ENCODE results near the gene SYTL1. TPM values are rescaled to one million over a fixed set of nuclear protein-coding genes. Genes with fewer than 3 reads are reported as not detected.

Gene SYTL1
- total RNA-seq = 1.9 TPM
- long read RNA-seq, transcript SYTL1-210 (15 exons, 1,878 nt) = major isoform, 6 of 15 reads
- long read RNA-seq, partial matches to known transcripts = 1 of 15 reads
- long read RNA-seq, other reads (novel, unspliced or antisense) = 8 of 15 reads

DNA sequence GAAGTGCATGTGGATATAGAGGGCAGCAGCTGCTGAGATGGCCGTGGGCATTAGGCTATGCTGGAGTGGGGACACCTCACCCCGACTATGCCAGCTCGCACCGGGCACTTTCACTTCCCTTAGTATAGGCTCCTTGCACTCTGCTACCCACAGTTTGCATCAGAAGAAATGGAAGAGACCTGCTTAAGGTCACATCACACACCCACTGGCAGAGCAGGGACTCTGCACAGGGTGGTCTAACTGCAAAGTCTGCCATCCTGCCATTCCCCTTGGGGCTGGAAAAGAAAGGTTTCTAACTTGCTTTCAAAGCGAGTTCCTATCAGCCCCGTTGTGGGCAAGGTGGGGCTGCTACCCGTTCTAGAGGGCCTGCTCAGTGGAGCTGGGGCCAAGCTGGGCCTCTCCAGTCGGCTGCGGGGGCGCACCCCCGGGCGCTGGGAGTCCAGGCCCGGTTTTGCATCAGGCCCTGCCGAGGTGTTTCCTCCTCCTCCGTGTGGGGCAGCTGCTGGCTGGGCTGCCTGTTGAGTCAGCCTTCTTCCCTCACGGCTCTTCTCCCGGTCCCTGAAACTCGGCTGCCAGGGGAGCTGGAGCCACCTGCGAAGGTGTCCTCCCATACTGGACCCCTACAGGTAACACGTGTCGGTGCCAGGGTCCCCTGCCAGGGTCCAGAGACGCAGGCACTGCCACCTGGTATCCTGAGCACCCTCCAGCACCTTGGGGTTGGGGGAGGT is at the start of gene SYTL1:
Gene SYTL1, plus strand, starts transcription at position 498 of the 728 bp plus-strand sequence. CDS start 3,313 bp downstream, outside the sequence.
- DNase-seq (ENCODE audit: low spot score) = no peak

DNA sequence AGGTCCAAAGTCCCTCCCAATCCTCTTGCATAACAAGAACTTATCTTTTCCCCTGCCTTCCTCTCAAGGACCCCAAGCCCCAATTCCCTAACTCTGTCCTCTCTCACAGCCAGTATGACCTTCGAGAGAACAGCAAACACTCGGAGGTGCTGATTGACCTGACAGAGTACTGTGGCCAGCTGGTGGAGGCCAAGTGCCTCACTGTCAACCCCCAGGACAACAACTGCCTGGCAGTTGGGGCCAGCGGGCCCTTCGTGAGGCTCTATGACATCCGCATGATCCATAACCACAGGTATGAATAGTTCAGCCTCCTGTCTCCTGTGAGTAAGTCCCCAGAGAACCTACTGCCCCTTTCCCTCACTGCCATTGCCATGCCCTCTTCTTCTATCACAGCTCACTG is 49.7 kb upstream of the SYTL1 start:
- DNase-seq (ENCODE audit: low spot score) = no peak

- DNase-seq (ENCODE audit: low spot score) = peak; percentile 65
Observed at GRCh38 chr1:27293915-27294314, 47.9 kb upstream of the SYTL1 start.

DNA sequence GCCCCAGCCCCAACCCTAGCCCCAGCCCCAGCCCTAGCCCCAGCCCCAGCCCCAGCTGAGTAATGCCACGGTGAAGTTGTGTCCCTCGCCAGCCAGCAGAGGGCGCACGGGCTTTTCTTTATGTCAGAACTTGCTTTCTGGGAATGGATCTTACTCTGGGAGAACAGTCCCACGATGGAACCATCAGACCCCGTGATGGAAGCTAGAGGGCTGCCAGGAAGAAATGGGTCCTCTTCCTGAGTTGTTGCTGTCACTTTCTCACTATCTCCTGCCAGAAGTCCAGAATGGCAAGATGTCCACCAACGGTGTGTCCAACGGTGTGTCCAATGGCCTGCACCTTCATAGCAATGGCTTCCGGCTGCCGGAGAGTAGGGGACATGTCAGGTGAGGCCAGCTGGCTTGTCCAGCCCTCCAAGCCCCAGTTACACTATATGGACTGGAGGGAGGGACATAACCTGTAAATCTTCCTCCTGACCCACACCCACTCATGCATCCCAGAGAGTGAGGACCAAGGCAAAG is 45.0 kb upstream of the SYTL1 start:
- peak; percentile 91 for DNase-seq (ENCODE audit: low spot score)

DNA sequence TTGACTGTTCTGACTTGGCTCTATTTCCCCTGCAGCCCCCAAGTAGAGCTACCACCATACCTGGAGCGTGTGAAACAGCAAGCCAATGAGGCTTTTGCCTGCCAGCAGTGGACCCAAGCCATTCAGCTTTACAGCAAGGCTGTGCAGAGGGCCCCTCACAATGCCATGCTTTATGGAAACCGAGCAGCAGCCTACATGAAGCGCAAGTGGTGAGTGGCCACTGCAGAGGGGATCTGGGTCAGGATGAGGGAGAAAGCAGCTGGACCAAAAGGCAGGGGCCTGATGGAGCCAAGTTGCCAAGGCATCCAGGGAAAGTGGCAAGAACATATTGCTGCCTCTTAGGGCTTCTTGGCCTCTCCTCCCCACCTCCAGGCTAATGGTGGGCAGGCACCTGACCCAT is 43.9 kb upstream of the SYTL1 start:
- peak; percentile 65 for DNase-seq (ENCODE audit: low spot score)

GRCh38 chr1:27298632-27299384 is 43.0 kb upstream of the SYTL1 start:
- DNase-seq (ENCODE audit: low spot score) = peak; percentile 47

- DNase-seq (ENCODE audit: low spot score) = peak; percentile 88
Observed at GRCh38 chr1:27299385-27300271, 42.2 kb upstream of the SYTL1 start.

- peak; percentile 92 for DNase-seq (ENCODE audit: low spot score)
Observed at GRCh38 chr1:27300341-27301051, 41.3 kb upstream of the SYTL1 start.

- DNase-seq (ENCODE audit: low spot score) = no peak
Observed at GRCh38 chr1:27301052-27301422, 40.8 kb upstream of the SYTL1 start.

- DNase-seq (ENCODE audit: low spot score) = peak; percentile 62
Observed at GRCh38 chr1:27301582-27302199, 40.1 kb upstream of the SYTL1 start.

DNA sequence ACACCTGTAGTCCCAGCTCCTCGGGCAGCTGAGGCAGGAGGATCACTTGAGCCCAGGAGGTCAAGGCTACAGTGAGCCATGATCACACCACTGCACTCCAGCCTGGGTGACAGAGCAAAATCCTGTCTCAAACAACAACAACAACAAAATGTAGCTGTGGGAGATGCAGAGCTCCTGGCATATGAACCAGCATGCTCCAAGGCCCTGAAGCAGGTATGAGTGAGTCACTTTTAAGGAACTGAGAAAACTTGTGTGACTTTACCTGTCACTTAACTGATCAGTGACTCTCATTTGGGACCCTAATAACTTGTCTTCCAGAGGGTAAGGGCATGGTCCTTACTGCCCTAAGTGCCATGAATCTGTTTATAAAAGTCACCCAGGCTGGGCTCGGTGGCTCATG is 39.2 kb upstream of the SYTL1 start:
- no peak for DNase-seq (ENCODE audit: low spot score)

- no peak for DNase-seq (ENCODE audit: low spot score)
Observed at GRCh38 chr1:27303509-27303908, 38.3 kb upstream of the SYTL1 start.

GRCh38 chr1:27306071-27306470 is 35.8 kb upstream of the SYTL1 start:
- no peak for DNase-seq (ENCODE audit: low spot score)

DNA sequence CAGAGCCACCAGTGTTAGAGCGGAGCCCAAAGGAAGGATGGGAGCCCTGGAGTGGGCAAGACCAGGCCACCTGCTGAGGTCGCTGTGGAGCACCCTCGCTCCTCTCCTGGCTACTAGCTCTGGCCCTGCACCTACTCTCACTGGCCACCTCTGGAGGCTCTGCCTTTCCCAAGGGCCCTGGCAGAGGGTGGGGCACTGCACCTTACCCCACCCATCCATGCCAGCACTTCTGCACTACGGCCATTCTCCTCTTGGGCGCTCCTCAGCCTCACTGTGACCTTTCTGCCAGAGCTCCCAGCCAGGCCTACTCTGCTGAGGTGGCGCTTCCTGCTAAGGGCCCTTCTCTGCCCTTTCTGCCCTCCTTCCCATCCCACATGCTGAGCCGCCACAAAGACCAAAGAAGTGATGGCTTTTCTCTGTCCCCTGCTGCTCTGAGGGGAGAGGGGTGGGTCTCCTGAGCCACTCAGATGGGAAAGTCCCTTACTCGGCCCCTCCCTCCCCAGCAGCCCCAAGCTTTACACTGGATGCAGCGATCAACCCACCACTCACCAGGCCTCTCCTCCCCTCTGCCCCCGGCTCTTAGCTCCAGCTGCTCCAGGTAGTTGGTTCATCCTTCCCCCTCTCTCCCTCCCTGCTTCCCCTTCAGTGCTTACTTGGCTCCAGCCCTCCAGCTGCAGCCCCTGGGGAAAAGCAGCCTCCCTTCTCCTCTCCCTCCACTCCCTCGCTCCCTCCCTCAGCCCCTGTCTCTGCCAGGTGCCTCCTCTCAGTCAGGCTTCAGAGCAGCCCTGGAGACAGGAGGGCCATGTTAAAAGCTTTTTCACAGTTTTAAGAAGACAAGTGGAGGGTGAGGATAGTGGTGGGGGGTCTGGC is 34.7 kb upstream of the SYTL1 start:
- no peak for DNase-seq (ENCODE audit: low spot score)

DNA sequence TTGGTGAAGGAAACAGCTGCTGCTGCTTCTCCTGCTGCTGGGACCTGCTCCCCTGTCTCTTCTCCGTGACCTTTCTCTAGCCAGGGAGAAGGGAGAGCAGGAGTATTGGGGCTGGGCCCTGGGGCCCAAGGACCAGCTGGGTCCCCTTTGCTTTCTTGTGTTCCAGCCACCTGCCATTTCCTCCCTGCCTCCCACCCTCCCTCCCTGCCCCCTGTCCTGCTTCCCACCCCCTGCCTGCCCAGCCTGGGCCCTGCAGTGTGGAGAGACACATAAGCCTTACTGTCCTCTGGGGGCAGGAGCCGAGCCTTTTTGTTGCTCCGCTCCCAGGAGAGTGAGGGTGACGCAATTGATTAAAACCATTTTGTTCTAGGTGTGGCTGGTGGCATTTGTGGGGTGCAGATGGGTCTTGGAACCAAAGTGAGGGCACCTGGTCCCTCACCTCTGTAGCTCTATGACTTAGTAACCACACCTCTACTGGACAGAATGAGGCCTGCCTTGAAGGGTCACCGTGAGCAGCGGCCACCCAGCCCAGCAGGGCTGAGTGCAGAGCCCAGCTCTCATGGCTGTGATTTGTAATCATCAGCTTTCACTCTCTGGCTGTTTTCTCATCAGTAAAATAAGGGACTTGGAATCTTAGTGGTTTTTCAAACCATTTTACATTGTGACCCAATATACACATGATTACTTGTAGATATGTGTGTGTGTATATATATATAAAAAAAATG is 33.8 kb upstream of the SYTL1 start:
- DNase-seq (ENCODE audit: low spot score) = no peak

DNA sequence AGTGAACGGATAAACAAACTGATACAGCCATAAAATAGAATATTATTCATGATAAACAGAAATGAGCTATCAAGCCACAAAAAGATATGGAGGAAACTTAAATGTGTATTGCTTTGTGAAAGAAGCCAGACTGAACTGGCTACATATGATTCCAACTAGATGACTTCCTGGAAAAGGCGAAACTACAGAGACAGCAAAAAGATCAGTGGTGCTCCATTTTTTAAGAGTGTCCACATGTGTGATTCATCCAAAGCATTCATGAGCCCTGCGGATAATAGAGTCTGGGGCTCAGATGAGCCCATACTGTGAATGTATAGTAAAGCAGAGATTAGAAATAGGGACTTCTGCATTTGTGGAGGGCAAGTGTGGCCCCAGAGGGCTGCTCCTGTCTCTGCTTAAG is 27.7 kb upstream of the SYTL1 start:
- no peak for DNase-seq (ENCODE audit: low spot score)

DNA sequence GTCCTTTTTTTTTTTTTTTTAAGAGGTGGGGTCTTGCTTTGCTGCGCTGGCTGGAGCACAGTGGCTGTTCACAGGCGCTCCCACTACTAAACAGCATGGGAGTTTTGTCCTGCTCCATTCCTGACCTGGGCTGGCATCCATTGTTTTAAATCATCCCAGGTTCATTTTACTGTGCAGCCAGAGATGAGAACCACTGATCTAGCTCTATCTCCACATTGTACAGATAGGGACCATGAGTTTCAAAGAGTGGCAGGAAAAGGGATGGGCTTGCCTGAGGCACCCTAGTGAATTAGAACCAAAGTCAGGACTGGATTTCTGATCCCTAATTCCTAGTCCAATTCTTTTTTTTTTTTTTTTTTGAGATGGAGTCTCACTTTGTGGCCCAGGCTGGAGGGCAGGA is 27.1 kb upstream of the SYTL1 start:
- DNase-seq (ENCODE audit: low spot score) = no peak

GRCh38 chr1:27316860-27317259 is 25.0 kb upstream of the SYTL1 start:
- DNase-seq (ENCODE audit: low spot score) = no peak
